Neural crest cell (in vitro differentiated cells): ENCODE results near the gene KHK. TPM values are rescaled to one million over a fixed set of nuclear protein-coding genes. Genes with fewer than 3 reads are reported as not detected.
A peak's percentile ranks its signal among the peaks of the same experiment; 100 is the strongest.

Source experiments
- DNase-seq: peaks from one replicate; pipeline ENCODE4 v3.0.0; 2021; ENCODE audit warnings: low read depth, mixed read lengths, low spot score
- H3K27ac Mint-ChIP-seq: one replicate; pipeline ENCODE4 v1.8.0; 2021; ENCODE audit warnings: mild to moderate bottlenecking, mixed read lengths; ENCODE audit not compliant: unreplicated experiment
- H3K27me3 Mint-ChIP-seq: 2 replicates; pipeline ENCODE4 v1.8.0; 2021; ENCODE audit warnings: low read depth, mild to moderate bottlenecking, mixed read lengths
- H3K36me3 Mint-ChIP-seq: 2 replicates; pipeline ENCODE4 v1.8.0; 2021; ENCODE audit warnings: low read depth, mild to moderate bottlenecking, mixed read lengths
- H3K4me1 Mint-ChIP-seq: 2 replicates; pipeline ENCODE4 v1.8.0; 2021; ENCODE audit warnings: mixed read lengths
- H3K4me3 Mint-ChIP-seq: one replicate; pipeline ENCODE4 v1.8.0; 2021; ENCODE audit warnings: mild to moderate bottlenecking, mixed read lengths
- H3K9me3 Mint-ChIP-seq: 2 replicates; pipeline ENCODE4 v1.8.0; 2021; ENCODE audit warnings: mixed read lengths
- total RNA-seq: library from RNA; stranded (reverse); gene quantifications from 2 replicates; pipeline ENCODE4 v1.2.1, GENCODE V29; 2021
- TF ChIP-seq, protein P1 (sequence below): fragments of 200-600 bp; sonication (generic); conservative IDR thresholded peaks from 2 replicates; pipeline ENCODE4 v1.5.0; 2021; ENCODE audit warnings: antibody characterized with exemption, mild to moderate bottlenecking

The KHK gene
- total RNA-seq, 1 donor from 2014 or later = 10.0 TPM

DNA sequence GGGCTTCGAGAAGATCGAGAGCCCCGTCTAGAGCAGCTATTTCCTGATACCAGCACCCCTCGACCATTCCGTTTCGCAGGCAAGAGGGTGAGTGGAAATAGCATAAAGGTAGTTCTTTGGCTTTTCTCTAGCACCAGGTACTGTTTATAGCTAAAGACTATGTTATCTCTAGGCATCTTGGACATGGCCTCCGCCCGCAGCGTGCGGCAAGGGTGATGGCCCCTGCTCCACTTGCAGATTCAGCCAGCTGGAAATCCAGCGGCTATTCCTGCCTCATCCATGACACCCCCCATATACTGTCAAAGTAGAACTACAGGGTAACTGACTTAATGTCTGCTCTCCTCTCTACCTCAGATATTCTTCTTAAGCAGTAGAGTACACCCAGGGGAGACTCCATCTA lies 31.9 kb upstream of the KHK start:
- Mint-ChIP-seq H3K9me3 (peaks cover 5% of the 10 kb centered on the region), H3K27ac (no peak overlapping the region), H3K27me3 (peaks cover 15% of the 10 kb centered on the region), H3K36me3 (peaks cover 18% of the 10 kb centered on the region), H3K4me3 (peak overlapping the region; percentile 92), H3K4me1 (peaks cover 21% of the 10 kb centered on the region)
- no peak for DNase-seq
- TF ChIP-seq, protein P1, sequence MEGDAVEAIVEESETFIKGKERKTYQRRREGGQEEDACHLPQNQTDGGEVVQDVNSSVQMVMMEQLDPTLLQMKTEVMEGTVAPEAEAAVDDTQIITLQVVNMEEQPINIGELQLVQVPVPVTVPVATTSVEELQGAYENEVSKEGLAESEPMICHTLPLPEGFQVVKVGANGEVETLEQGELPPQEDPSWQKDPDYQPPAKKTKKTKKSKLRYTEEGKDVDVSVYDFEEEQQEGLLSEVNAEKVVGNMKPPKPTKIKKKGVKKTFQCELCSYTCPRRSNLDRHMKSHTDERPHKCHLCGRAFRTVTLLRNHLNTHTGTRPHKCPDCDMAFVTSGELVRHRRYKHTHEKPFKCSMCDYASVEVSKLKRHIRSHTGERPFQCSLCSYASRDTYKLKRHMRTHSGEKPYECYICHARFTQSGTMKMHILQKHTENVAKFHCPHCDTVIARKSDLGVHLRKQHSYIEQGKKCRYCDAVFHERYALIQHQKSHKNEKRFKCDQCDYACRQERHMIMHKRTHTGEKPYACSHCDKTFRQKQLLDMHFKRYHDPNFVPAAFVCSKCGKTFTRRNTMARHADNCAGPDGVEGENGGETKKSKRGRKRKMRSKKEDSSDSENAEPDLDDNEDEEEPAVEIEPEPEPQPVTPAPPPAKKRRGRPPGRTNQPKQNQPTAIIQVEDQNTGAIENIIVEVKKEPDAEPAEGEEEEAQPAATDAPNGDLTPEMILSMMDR = no peak

DNA sequence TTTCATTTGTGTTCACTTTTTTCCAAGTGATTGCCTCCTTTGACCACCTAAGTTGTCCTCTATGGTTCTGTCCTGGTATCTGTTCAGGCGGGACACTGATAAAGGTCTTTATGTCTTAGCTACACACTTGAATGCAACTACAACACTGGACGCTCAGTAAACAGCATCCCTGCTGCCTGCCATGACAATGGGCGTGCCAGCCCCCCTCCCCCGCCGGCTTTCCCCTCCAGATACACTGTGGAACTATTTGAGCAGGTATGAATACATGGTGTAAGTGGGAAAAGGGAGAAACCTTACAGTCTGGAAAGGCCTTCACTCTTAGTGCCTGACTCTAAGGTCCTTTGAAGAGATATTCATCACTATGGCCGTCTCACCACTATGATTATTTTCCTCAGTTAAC lies 29.4 kb upstream of the KHK start:
- peaks cover 11% of the 10 kb centered on the region for H3K36me3 Mint-ChIP-seq
- H3K4me1 Mint-ChIP-seq = peaks cover 3% of the 10 kb centered on the region
- H3K4me3 Mint-ChIP-seq = no peak overlapping the region
- no peak for DNase-seq
- H3K27me3 Mint-ChIP-seq = no peaks in the 10 kb centered on the region
- no peaks in the 10 kb centered on the region for H3K9me3 Mint-ChIP-seq
- H3K27ac Mint-ChIP-seq = no peak overlapping the region
- TF ChIP-seq, protein P1 = no peak

DNA sequence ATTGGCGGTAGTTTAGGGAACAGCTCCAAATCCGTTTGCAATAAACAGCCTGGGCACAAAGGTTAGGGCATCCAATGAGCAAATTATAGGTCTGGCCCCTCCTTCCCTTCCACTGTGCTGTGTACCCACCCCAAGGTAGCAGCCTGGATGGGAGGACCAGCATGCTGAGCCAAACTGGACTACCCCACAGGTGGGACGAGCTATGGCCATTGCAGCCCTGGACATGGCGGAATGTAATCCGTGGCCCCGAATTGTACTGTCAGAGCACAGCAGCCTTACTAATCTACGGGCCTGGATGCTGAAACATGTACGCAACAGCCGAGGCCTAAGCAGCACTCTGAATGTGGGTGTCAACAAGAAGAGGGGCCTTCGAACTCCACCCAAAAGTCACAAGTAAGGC lies 28.4 kb upstream of the KHK start:
- DNase-seq = no peak
- Mint-ChIP-seq H3K27me3 (no peaks in the 10 kb centered on the region), H3K9me3 (no peaks in the 10 kb centered on the region), H3K36me3 (peaks cover 17% of the 10 kb centered on the region), H3K4me1 (no peaks in the 10 kb centered on the region), H3K4me3 (no peak overlapping the region), H3K27ac (no peak overlapping the region)
- TF ChIP-seq, protein P1 = no peak

DNA sequence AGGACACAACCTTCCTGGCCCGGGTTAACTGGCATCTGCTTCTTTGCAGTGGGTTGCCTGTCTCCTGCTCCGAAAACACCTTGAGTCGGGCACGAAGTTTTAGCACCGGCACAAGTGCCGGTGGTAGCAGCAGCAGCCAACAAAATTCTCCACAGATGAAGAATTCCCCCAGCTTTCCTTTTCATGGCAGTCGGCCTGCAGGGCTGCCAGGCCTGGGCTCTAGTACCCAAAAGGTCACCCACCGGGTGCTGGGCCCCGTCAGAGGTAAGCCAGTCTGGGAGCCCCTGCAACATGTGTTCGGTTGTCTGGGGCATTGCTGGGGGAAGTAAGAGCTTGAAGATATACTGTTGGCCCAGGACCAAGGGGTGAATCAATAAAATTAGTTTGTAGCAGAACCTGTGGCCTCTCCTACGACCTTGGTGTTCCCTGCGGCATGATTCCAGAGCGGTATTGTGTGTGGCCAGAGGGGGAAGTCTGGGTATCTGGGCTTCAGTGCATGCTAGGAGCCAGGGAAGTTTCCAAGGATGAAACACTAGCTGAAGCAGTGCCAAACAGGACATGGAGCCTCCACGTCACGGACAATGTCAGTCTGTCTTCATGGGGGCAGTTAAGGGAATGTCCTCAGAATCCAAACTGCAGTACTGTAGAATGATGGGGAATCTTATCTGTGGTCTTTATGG lies 27.3 kb upstream of the KHK start:
- Mint-ChIP-seq H3K27ac (no peak overlapping the region), H3K27me3 (no peaks in the 10 kb centered on the region), H3K4me3 (peak overlapping the region; percentile 31), H3K36me3 (peaks cover 12% of the 10 kb centered on the region), H3K9me3 (no peaks in the 10 kb centered on the region), H3K4me1 (no peaks in the 10 kb centered on the region)
- no peak for DNase-seq
- TF ChIP-seq, protein P1 = no peak

DNA sequence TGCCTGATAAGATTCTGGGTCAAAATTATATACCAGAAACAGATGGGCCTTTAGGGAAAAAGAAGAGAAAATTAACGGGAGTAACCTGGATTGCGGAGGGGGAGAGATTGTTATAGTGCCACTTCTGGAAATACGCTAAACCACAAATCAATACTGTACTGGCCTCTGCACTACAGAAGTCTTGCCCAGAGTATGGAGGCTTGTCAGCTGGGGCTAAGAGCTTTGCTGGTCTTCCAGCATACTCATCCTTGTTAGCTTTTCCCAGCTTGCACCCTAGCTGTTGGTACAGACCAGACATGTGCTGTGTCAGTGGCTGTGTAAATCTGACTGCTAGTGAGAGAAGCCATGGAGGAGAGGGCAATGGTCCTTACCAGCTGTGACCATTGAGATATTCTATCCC lies 26.2 kb upstream of the KHK start:
- Mint-ChIP-seq H3K4me3 (no peak overlapping the region), H3K36me3 (peaks cover 8% of the 10 kb centered on the region), H3K27ac (no peak overlapping the region), H3K27me3 (no peaks in the 10 kb centered on the region), H3K9me3 (no peaks in the 10 kb centered on the region), H3K4me1 (no peaks in the 10 kb centered on the region)
- no peak for DNase-seq
- TF ChIP-seq, protein P1 = no peak
